ENCODE data around the gene LRP1B.

Gene LRP1B

GRCh38 chr2:141381946-141382345 is 748.9 kb downstream of the LRP1B start:
- ATAC-seq, result no peak
- TF ChIP-seq GLIS3 (CRISPR knock-in tag; IDR thresholded peaks at IDR 0.05) (no peak), TSHZ2 (CRISPR knock-in tag; IDR thresholded peaks at IDR 0.05) (no peak), ZFP3 (CRISPR knock-in tag; IDR thresholded peaks at IDR 0.05) (no peak), ESRRG (CRISPR knock-in tag; IDR thresholded peaks at IDR 0.05) (no peak), CREB5 (CRISPR knock-in tag; IDR thresholded peaks at IDR 0.05; ENCODE audit: low read depth) (no peak), ZC3H10 (CRISPR knock-in tag; IDR thresholded peaks at IDR 0.05) (no peak), SNAI2 (CRISPR knock-in tag; IDR thresholded peaks at IDR 0.05) (no peak), OSR1 (CRISPR knock-in tag; IDR thresholded peaks at IDR 0.05) (no peak), ARNTL (CRISPR knock-in tag; IDR thresholded peaks at IDR 0.05; ENCODE audit: borderline replicate concordance, low read depth) (no peak)
- TF ChIP-seq, protein P1, sequence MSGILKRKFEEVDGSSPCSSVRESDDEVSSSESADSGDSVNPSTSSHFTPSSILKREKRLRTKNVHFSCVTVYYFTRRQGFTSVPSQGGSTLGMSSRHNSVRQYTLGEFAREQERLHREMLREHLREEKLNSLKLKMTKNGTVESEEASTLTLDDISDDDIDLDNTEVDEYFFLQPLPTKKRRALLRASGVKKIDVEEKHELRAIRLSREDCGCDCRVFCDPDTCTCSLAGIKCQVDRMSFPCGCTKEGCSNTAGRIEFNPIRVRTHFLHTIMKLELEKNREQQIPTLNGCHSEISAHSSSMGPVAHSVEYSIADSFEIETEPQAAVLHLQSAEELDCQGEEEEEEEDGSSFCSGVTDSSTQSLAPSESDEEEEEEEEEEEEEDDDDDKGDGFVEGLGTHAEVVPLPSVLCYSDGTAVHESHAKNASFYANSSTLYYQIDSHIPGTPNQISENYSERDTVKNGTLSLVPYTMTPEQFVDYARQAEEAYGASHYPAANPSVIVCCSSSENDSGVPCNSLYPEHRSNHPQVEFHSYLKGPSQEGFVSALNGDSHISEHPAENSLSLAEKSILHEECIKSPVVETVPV (CRISPR knock-in tag; IDR thresholded peaks at IDR 0.05), result no peak

- no peak for ATAC-seq
- no peak for TF ChIP-seq PATZ1 (CRISPR knock-in tag; IDR thresholded peaks at IDR 0.05; ENCODE audit: borderline replicate concordance)
- no peak for TF ChIP-seq ISL1 (CRISPR knock-in tag; IDR thresholded peaks at IDR 0.05)
- no peak for TF ChIP-seq TOX (CRISPR knock-in tag; IDR thresholded peaks at IDR 0.05; ENCODE audit: borderline replicate concordance)
Observed at GRCh38 chr2:141380008-141380979, 750.5 kb downstream of the LRP1B start.

DNA sequence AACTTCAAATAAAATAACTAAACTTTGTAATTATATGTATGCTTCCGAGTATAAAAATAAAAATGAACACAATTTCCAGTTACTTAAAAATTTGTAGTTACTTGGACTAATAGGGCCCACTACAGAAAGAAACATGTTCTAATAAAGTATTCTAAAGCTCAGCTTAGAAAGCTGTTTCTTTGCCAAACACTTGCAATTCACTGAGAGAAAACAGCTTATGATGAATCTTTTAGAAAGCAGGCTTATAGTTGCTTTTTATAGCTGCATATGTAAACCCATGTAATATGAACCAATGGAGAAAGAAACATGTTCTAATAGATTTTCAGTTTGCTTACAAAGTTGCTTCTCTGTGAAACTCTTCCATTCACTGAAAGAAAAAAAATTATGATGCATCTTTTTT is 766.0 kb downstream of the LRP1B start:
- ATAC-seq, result no peak
- TF ChIP-seq TCF4 (CRISPR knock-in tag; IDR thresholded peaks at IDR 0.05; ENCODE audit: borderline replicate concordance) (no peak), SNAI2 (CRISPR knock-in tag; IDR thresholded peaks at IDR 0.05) (no peak), ZFP3 (CRISPR knock-in tag; IDR thresholded peaks at IDR 0.05) (no peak), CSDC2 (CRISPR knock-in tag; IDR thresholded peaks at IDR 0.05) (no peak), ESRRG (CRISPR knock-in tag; IDR thresholded peaks at IDR 0.05) (no peak), BACH2 (CRISPR knock-in tag; IDR thresholded peaks at IDR 0.05; ENCODE audit: borderline replicate concordance) (no peak), TOX (CRISPR knock-in tag; IDR thresholded peaks at IDR 0.05; ENCODE audit: borderline replicate concordance) (no peak), CREB5 (CRISPR knock-in tag; IDR thresholded peaks at IDR 0.05; ENCODE audit: low read depth) (no peak), ZFP30 (CRISPR knock-in tag; IDR thresholded peaks at IDR 0.05) (no peak), ISL1 (CRISPR knock-in tag; IDR thresholded peaks at IDR 0.05) (no peak), ZNF565 (CRISPR knock-in tag; conservative IDR thresholded peaks at IDR 0.05; ENCODE audit: low read depth) (no peak), OSR1 (CRISPR knock-in tag; IDR thresholded peaks at IDR 0.05) (no peak), TSHZ2 (CRISPR knock-in tag; IDR thresholded peaks at IDR 0.05) (no peak), ZNF70 (CRISPR knock-in tag; IDR thresholded peaks at IDR 0.05) (no peak), GLIS3 (CRISPR knock-in tag; IDR thresholded peaks at IDR 0.05) (no peak)
- TF ChIP-seq, protein P1 (CRISPR knock-in tag; IDR thresholded peaks at IDR 0.05), result no peak
- TF ChIP-seq, protein P2, sequence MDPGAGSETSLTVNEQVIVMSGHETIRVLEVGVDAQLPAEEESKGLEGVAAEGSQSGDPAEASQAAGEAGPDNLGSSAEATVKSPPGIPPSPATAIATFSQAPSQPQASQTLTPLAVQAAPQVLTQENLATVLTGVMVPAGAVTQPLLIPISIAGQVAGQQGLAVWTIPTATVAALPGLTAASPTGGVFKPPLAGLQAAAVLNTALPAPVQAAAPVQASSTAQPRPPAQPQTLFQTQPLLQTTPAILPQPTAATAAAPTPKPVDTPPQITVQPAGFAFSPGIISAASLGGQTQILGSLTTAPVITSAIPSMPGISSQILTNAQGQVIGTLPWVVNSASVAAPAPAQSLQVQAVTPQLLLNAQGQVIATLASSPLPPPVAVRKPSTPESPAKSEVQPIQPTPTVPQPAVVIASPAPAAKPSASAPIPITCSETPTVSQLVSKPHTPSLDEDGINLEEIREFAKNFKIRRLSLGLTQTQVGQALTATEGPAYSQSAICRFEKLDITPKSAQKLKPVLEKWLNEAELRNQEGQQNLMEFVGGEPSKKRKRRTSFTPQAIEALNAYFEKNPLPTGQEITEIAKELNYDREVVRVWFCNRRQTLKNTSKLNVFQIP (CRISPR knock-in tag; IDR thresholded peaks at IDR 0.05; ENCODE audit: borderline replicate concordance, low read depth), result no peak

Data from SK-N-SH treated with all-trans-retinoic acid at 6 μM for 48 hours (cell line).